Osteoblast (primary cell): Measurements from ENCODE around the gene HYAL1. TPM values are rescaled to one million over a fixed set of nuclear protein-coding genes. Genes with fewer than 3 reads are reported as not detected.
A peak's percentile ranks its signal among the peaks of the same experiment; 100 is the strongest.

Experiments used
- DNase-seq: peaks from one replicate; pipeline ENCODE4 v3.0.0; 2011; ENCODE audit warnings: low spot score, mixed read lengths; ENCODE audit not compliant: insufficient read length; ENCODE audit errors: missing footprints
- H2AFZ ChIP-seq: 2 replicates; pipeline ENCODE4 v1.6.0; 2011; ENCODE audit warnings: mild to moderate bottlenecking, low read length
- H3K27ac ChIP-seq: 2 replicates; pipeline ENCODE4 v1.5.1; 2011; ENCODE audit warnings: mild to moderate bottlenecking, low read depth, low read length, moderate library complexity
- H3K27me3 ChIP-seq: 2 replicates; pipeline ENCODE4 v1.6.0; 2012; ENCODE audit warnings: mild to moderate bottlenecking, control low read depth, inconsistent platforms, low read length, moderate library complexity; ENCODE audit not compliant: insufficient read depth
- H3K36me3 ChIP-seq: 2 replicates; pipeline ENCODE4 v1.5.1; 2011; ENCODE audit warnings: mild to moderate bottlenecking, low read length, control low read depth, moderate library complexity; ENCODE audit not compliant: insufficient read depth
- H3K4me1 ChIP-seq: 2 replicates; pipeline ENCODE4 v1.5.1; 2011; ENCODE audit warnings: mild to moderate bottlenecking, low read length, control low read depth, moderate library complexity; ENCODE audit not compliant: insufficient read depth
- H3K4me2 ChIP-seq: 2 replicates; pipeline ENCODE4 v1.6.0; 2011; ENCODE audit warnings: mild to moderate bottlenecking, low read length; ENCODE audit not compliant: insufficient read depth
- H3K4me3 ChIP-seq: fragments of 200-600 bp; sonication (generic); 3 replicates; pipeline ENCODE4 v1.5.1; 2012; ENCODE audit warnings: mild to moderate bottlenecking, low read length, inconsistent platforms; ENCODE audit not compliant: insufficient read depth
- H3K79me2 ChIP-seq: 2 replicates; pipeline ENCODE4 v1.6.0; 2012; ENCODE audit warnings: mild to moderate bottlenecking, low read length, control low read depth, inconsistent platforms; ENCODE audit not compliant: insufficient read depth
- H3K9me3 ChIP-seq: 2 replicates; pipeline ENCODE4 v1.5.1; 2011; ENCODE audit warnings: low read depth, low read length, control low read depth
- H4K20me1 ChIP-seq: 2 replicates; pipeline ENCODE4 v1.6.0; 2012; ENCODE audit warnings: mild to moderate bottlenecking, low read length, control low read depth; ENCODE audit not compliant: insufficient read depth
- CTCF ChIP-seq: IDR thresholded peaks from 2 replicates; pipeline ENCODE4 v1.5.1; 2011; ENCODE audit warnings: mild to moderate bottlenecking, low read depth, low read length, moderate library complexity; ENCODE audit errors: extremely low read depth
- total RNA-seq: library from RNA; depleted of rRNA; stranded (reverse); fragments of >200 nt; gene quantifications from 2 replicates; pipeline ENCODE4 v1.2.3, GENCODE V29; 2012

Gene HYAL1
- total RNA-seq, 1 donor, result under 0.01 TPM

GRCh38 chr3:50304601-50305000 lies 1.2 kb upstream of the HYAL1 start:
- no peaks in the 10 kb centered on the region for H4K20me1 ChIP-seq
- H3K4me2 ChIP-seq, result no peak overlapping the region
- peak; percentile 87 for DNase-seq
- peaks cover 11% of the 10 kb centered on the region for H3K4me1 ChIP-seq
- no peaks in the 10 kb centered on the region for H3K36me3 ChIP-seq
- H3K79me2 ChIP-seq, result no peaks in the 10 kb centered on the region
- H3K9me3 ChIP-seq, result peaks cover 3% of the 10 kb centered on the region
- no peak overlapping the region for H3K4me3 ChIP-seq
- H3K27me3 ChIP-seq, result no peaks in the 10 kb centered on the region
- no peak for TF ChIP-seq CTCF
- H3K27ac ChIP-seq, result no peak overlapping the region
- H2AFZ ChIP-seq, result no peak overlapping the region

GRCh38 chr3:50302095-50303012 lies 1.0 kb downstream of the HYAL1 start:
- no peak for TF ChIP-seq CTCF
- Histone ChIP-seq H3K4me3 (no peak overlapping the region), H3K36me3 (no peaks in the 10 kb centered on the region), H3K27me3 (no peaks in the 10 kb centered on the region), H3K4me2 (no peak overlapping the region), H2AFZ (no peak overlapping the region), H3K9me3 (no peaks in the 10 kb centered on the region), H4K20me1 (no peaks in the 10 kb centered on the region), H3K79me2 (peaks cover 12% of the 10 kb centered on the region), H3K27ac (no peak overlapping the region), H3K4me1 (peaks cover 21% of the 10 kb centered on the region)
- no peak for DNase-seq

GRCh38 chr3:50300681-50301254 lies 2.6 kb downstream of the HYAL1 start:
- H3K4me2 ChIP-seq, result peak overlapping the region; percentile 85
- H3K4me3 ChIP-seq, result peak overlapping the region; percentile 78
- peaks cover 12% of the 10 kb centered on the region for H3K79me2 ChIP-seq
- H3K27ac ChIP-seq, result peak overlapping the region; percentile 85
- peaks cover 21% of the 10 kb centered on the region for H3K4me1 ChIP-seq
- no peaks in the 10 kb centered on the region for H3K36me3 ChIP-seq
- H2AFZ ChIP-seq, result no peak overlapping the region
- no peak for TF ChIP-seq CTCF
- no peak for DNase-seq
- H3K27me3 ChIP-seq, result no peaks in the 10 kb centered on the region
- no peaks in the 10 kb centered on the region for H4K20me1 ChIP-seq
- H3K9me3 ChIP-seq, result no peaks in the 10 kb centered on the region

- H3K4me3 ChIP-seq, result peak overlapping the region; percentile 78
- peaks cover 12% of the 10 kb centered on the region for H3K79me2 ChIP-seq
- peaks cover 21% of the 10 kb centered on the region for H3K4me1 ChIP-seq
- no peaks in the 10 kb centered on the region for H3K36me3 ChIP-seq
- no peaks in the 10 kb centered on the region for H4K20me1 ChIP-seq
- H3K4me2 ChIP-seq, result peak overlapping the region; percentile 85
- TF ChIP-seq CTCF, result no peak
- no peaks in the 10 kb centered on the region for H3K27me3 ChIP-seq
- H3K9me3 ChIP-seq, result no peaks in the 10 kb centered on the region
- peak overlapping the region; percentile 85 for H2AFZ ChIP-seq
- peak overlapping the region; percentile 85 for H3K27ac ChIP-seq
- peak; percentile 89 for DNase-seq
Measured at GRCh38 chr3:50299929-50300680, 3.3 kb downstream of the HYAL1 start.
